Panc1 (cell line): ENCODE measurements around the gene KCTD5. TPM values are rescaled to one million over a fixed set of nuclear protein-coding genes. Genes with fewer than 3 reads are reported as not detected.

Source experiments
- ATAC-seq: fragments of 200-7000 bp; cut with Tn5 transposase; 2 replicates; pipeline ENCODE4 v1.9.1; 2020; ENCODE audit warnings: mild to moderate bottlenecking, moderate library complexity
- BruUV-seq: library from RNA; stranded (reverse); fragments of 400-500 nt; replicated peaks from 2 replicates; lab custom pipeline; 2021; lab: Mats Ljungman, UMichigan
- CTCF ChIA-PET: fragments of 300-600 bp; sonication (Branson Sonifier 250); formaldehyde crosslinking; loops from one replicate; lab custom pipeline; 2022; ENCODE audit warnings: antibody characterized with exemption; lab: Charles Lee
- POLR2A ChIA-PET: fragments of 300-600 bp; sonication (Branson Sonifier 250); formaldehyde crosslinking; loops from one replicate; lab custom pipeline; 2022; ENCODE audit warnings: antibody characterized with exemption; lab: Charles Lee
- DNase-seq: peaks from one replicate; pipeline ENCODE4 v3.0.0-alpha.2; 2010; ENCODE audit warnings: low read depth, low spot score
- H3K27ac ChIP-seq: 2 replicates; pipeline ENCODE4 v1.5.1; 2011; ENCODE audit warnings: mild to moderate bottlenecking, low read length, inconsistent platforms
- H3K27me3 ChIP-seq: fragments of 200-500 bp; sonication (Bioruptor generic); 2 replicates; pipeline ENCODE4 v1.6.0; 2014; ENCODE audit warnings: low read length, inconsistent platforms; ENCODE audit not compliant: control insufficient read depth, insufficient read depth
- H3K36me3 ChIP-seq: fragments of 200-500 bp; sonication (Bioruptor generic); 2 replicates; pipeline ENCODE4 v1.5.1; 2014; ENCODE audit warnings: inconsistent platforms, mild to moderate bottlenecking, low read length, moderate library complexity; ENCODE audit not compliant: control insufficient read depth, insufficient read depth
- H3K4me1 ChIP-seq: 2 replicates; pipeline ENCODE4 v1.5.1; 2011; ENCODE audit warnings: inconsistent platforms, mild to moderate bottlenecking, low read length, moderate library complexity; ENCODE audit not compliant: control insufficient read depth, insufficient read depth
- H3K4me3 ChIP-seq, 2 experiments: 2 replicates each; pipeline ENCODE4 v1.5.1; 2011 to 2012; ENCODE audit warnings: low read depth in 2 of 2, low read length in 2 of 2, mild to moderate bottlenecking in 2 of 2, inconsistent platforms in 1 of 2, moderate library complexity in 1 of 2
- H3K9me3 ChIP-seq: fragments of 200-500 bp; sonication (Bioruptor generic); 2 replicates; pipeline ENCODE4 v1.5.1; 2014; ENCODE audit warnings: low read depth, mild to moderate bottlenecking, inconsistent platforms, low read length, moderate library complexity; ENCODE audit not compliant: control insufficient read depth, insufficient read depth
- POLR2AphosphoS5 ChIP-seq: IDR thresholded peaks from 2 replicates; pipeline ENCODE4 v1.6.1; 2012; ENCODE audit warnings: mild to moderate bottlenecking, low read depth, low read length, moderate library complexity
- SIN3A ChIP-seq: IDR thresholded peaks from 2 replicates; pipeline ENCODE4 v1.6.1; 2012; ENCODE audit warnings: low read depth, mild to moderate bottlenecking, low read length, moderate library complexity, borderline replicate concordance; ENCODE audit not compliant: insufficient read depth
- TCF7L2 ChIP-seq: IDR thresholded peaks from 2 replicates; pipeline ENCODE4 v1.6.1; 2011; ENCODE audit warnings: mild to moderate bottlenecking, low read depth, low read length, inconsistent platforms
- in situ Hi-C: cut with HindIII; loops from 2 replicates; pipeline ENCODE4 v1.10.0; 2016; ENCODE audit warnings: low sequenced_read_pairs, low pct_unique_long_range_greater_than_20kb
- intact Hi-C: fragments of 100-400 bp; cut with micrococcal nuclease; formaldehyde crosslinking; loops from one replicate; pipeline ENCODE4 v1.10.0; 2022; ENCODE audit not compliant: unreplicated experiment
- total RNA-seq: library from RNA; stranded (reverse); gene quantifications from one replicate; pipeline ENCODE4 v1.2.1, GENCODE V29; 2021; ENCODE audit not compliant: unreplicated experiment
- TF ChIP-seq, protein P1 (sequence below), 2 experiments: IDR thresholded peaks; 2 replicates each; pipeline ENCODE4 v1.6.1; 2011 to 2012; ENCODE audit warnings: low read depth in 2 of 2, control low read depth in 1 of 2, low read length in 1 of 2, mild to moderate bottlenecking in 1 of 2, moderate library complexity in 1 of 2; ENCODE audit not compliant: insufficient read depth in 1 of 2
- TF ChIP-seq, protein P2 (sequence below): fragments of 450-650 bp; IDR thresholded peaks from 2 replicates; pipeline ENCODE4 v1.5.1; 2017; ENCODE audit warnings: mild to moderate bottlenecking

The KCTD5 gene
- total RNA-seq, 1 experiment from 2014 or later: 61.1 TPM

DNA sequence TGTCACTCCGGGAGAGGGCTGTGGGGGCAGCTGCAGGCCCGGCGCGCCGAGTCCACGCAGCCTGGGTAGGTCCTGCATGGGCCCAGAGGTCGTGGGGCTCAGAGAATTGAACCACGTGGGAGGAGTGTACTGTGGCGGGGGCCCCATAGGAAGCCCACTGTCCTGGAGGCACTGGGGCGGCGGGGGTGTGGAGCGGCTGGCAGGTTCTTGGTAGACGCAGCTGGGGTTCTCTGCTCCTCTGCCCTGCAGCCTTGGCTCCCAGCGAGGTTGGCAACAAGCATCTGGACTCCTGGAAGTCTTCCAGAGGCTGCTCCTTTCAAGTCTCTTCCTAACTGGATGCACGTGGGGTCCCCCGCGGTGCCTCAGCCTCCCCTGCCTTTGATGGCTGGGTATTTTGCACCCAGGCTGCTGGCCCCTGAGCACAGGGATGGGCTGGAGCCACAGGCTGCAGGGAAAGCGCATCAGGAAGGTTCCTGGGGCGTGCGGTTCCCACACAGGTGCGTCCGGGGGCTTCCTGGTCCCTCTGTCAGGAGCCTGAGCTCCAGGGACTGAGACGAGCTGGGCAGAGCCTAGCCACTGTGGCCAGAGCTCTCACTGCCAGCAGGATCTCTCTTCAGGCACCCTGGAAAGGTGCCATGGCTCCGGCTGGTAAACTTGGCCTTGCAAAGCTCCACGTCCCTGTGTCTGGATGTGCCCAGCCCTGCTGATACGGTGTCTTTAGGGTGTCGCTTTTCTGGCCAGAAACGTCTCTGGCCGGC lies 9.3 kb downstream of the KCTD5 start:
- DNase-seq (no peak), ATAC-seq (no peak)
- Histone ChIP-seq H3K4me1 (peaks cover 10% of the 10 kb centered on the region), H3K27me3 (no peaks in the 10 kb centered on the region), H3K27ac (no peak overlapping the region), H3K4me3 (no peak overlapping the region), H3K36me3 (no peaks in the 10 kb centered on the region), H3K9me3 (no peaks in the 10 kb centered on the region)
- in situ Hi-C loops (no loop called here), intact Hi-C loops (no loop called here)
- CTCF ChIA-PET: no interaction called here
- POLR2A ChIA-PET: no interaction called here
- no TSS peak for BruUV-seq
- TF ChIP-seq, protein P1, sequence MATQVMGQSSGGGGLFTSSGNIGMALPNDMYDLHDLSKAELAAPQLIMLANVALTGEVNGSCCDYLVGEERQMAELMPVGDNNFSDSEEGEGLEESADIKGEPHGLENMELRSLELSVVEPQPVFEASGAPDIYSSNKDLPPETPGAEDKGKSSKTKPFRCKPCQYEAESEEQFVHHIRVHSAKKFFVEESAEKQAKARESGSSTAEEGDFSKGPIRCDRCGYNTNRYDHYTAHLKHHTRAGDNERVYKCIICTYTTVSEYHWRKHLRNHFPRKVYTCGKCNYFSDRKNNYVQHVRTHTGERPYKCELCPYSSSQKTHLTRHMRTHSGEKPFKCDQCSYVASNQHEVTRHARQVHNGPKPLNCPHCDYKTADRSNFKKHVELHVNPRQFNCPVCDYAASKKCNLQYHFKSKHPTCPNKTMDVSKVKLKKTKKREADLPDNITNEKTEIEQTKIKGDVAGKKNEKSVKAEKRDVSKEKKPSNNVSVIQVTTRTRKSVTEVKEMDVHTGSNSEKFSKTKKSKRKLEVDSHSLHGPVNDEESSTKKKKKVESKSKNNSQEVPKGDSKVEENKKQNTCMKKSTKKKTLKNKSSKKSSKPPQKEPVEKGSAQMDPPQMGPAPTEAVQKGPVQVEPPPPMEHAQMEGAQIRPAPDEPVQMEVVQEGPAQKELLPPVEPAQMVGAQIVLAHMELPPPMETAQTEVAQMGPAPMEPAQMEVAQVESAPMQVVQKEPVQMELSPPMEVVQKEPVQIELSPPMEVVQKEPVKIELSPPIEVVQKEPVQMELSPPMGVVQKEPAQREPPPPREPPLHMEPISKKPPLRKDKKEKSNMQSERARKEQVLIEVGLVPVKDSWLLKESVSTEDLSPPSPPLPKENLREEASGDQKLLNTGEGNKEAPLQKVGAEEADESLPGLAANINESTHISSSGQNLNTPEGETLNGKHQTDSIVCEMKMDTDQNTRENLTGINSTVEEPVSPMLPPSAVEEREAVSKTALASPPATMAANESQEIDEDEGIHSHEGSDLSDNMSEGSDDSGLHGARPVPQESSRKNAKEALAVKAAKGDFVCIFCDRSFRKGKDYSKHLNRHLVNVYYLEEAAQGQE (IDR thresholded peaks at IDR 0.05; ENCODE audit: insufficient read depth in 1 of 2, low read depth in 2 of 2, low read length in 1 of 2): no peak
- TF ChIP-seq SIN3A: no peak
- TF ChIP-seq POLR2AphosphoS5: no peak
- TF ChIP-seq TCF7L2: no peak
- TF ChIP-seq, protein P2, sequence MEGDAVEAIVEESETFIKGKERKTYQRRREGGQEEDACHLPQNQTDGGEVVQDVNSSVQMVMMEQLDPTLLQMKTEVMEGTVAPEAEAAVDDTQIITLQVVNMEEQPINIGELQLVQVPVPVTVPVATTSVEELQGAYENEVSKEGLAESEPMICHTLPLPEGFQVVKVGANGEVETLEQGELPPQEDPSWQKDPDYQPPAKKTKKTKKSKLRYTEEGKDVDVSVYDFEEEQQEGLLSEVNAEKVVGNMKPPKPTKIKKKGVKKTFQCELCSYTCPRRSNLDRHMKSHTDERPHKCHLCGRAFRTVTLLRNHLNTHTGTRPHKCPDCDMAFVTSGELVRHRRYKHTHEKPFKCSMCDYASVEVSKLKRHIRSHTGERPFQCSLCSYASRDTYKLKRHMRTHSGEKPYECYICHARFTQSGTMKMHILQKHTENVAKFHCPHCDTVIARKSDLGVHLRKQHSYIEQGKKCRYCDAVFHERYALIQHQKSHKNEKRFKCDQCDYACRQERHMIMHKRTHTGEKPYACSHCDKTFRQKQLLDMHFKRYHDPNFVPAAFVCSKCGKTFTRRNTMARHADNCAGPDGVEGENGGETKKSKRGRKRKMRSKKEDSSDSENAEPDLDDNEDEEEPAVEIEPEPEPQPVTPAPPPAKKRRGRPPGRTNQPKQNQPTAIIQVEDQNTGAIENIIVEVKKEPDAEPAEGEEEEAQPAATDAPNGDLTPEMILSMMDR: no peak

DNA sequence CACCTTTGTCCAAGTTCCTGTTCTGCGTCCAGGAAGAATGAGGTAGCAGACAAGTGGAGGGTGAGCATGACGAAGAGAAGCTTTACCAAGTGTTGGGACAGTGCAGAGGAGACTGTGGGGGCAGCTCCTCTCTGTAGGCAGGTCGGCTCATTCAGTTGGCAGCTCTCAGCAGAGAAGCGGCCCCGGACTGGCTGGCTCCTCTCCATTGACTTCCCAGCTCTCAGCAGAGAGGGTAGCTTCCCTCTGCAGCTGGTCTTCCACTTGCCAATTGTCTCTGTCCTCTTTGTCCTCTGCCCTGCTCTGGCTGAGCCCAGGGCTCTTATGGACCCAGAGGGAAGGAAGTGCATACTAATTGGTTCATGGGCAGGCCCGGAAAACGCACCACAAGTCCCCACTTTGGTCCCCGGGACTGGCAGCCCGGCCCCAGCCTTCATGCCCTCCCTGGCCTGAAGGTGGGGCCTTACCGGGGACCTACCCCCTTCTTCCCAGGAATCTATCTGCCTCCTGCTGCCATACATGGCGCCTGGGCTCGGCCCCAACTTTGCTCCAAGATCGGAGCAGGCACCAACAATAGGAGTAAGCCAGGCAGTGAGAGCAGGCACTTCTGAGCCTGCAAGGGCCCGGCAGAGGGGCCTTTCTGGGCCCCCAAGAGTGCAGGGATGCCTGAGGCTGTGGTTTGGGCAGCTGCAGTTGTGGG lies 10.1 kb downstream of the KCTD5 start:
- CTCF ChIA-PET: no interaction called here

More for the DNA sequence above, 10.1 kb downstream of the KCTD5 start:
- Histone ChIP-seq H3K4me1 (peaks cover 4% of the 10 kb centered on the region), H3K27me3 (no peaks in the 10 kb centered on the region), H3K27ac (no peak overlapping the region), H3K36me3 (peaks cover 2% of the 10 kb centered on the region; the same call in 1 of the 2 replicates), H3K4me3 (no peak overlapping the region), H3K9me3 (no peaks in the 10 kb centered on the region)
- in situ Hi-C loops (no loop called here), intact Hi-C loops (no loop called here)
- TF ChIP-seq SIN3A (no peak), TCF7L2 (no peak), POLR2AphosphoS5 (no peak)
- TF ChIP-seq, protein P1 (IDR thresholded peaks at IDR 0.05; ENCODE audit: insufficient read depth in 1 of 2, low read depth in 2 of 2, low read length in 1 of 2): no peak
- TF ChIP-seq, protein P2: no peak
- BruUV-seq: no TSS peak
- no peak for DNase-seq
- POLR2A ChIA-PET: no interaction called here
- ATAC-seq: no peak
